ENCODE measurements around the gene JRKL.

The JRKL gene

GRCh38 chr11:96356848-96357247 lies 33.0 kb upstream of the JRKL start:
- in situ Hi-C loops (cut with MboI; ENCODE audit: low sequenced_read_pairs, unreplicated experiment) = no loop called here
- DNase-seq (ENCODE audit: low spot score) = no peak
- TF ChIP-seq, protein P1, sequence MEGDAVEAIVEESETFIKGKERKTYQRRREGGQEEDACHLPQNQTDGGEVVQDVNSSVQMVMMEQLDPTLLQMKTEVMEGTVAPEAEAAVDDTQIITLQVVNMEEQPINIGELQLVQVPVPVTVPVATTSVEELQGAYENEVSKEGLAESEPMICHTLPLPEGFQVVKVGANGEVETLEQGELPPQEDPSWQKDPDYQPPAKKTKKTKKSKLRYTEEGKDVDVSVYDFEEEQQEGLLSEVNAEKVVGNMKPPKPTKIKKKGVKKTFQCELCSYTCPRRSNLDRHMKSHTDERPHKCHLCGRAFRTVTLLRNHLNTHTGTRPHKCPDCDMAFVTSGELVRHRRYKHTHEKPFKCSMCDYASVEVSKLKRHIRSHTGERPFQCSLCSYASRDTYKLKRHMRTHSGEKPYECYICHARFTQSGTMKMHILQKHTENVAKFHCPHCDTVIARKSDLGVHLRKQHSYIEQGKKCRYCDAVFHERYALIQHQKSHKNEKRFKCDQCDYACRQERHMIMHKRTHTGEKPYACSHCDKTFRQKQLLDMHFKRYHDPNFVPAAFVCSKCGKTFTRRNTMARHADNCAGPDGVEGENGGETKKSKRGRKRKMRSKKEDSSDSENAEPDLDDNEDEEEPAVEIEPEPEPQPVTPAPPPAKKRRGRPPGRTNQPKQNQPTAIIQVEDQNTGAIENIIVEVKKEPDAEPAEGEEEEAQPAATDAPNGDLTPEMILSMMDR (IDR thresholded peaks at IDR 0.05; ENCODE audit: borderline replicate concordance, control extremely low read depth, extremely low read depth, insufficient read depth, missing control alignments) = no peak

DNA sequence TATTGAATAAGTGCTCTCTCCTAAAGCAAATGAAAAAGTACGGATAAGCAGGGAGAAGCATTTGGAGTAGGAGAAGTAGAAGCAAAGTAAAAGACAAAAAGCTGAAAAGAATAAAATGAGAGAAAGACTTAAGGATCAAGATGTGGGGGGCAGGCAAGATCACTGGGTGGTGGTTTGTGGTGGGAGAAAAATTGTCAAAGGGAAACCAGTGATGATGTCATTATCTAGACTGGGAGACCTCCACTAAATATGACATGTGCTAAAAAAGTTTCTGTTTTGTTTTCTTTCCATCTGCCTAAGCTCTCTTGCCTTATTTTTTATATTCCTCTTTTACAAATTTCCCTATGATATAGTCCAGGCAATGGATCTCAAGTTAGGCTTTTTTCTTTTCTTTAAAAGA lies 32.0 kb upstream of the JRKL start:
- TF ChIP-seq, protein P1 (IDR thresholded peaks at IDR 0.05; ENCODE audit: borderline replicate concordance, control extremely low read depth, extremely low read depth, insufficient read depth, missing control alignments) = no peak
- peak; percentile 31 for DNase-seq (ENCODE audit: low spot score)
- in situ Hi-C loops (cut with MboI; ENCODE audit: low sequenced_read_pairs, unreplicated experiment) = no loop called here

- TF ChIP-seq, protein P1 (IDR thresholded peaks at IDR 0.05; ENCODE audit: borderline replicate concordance, control extremely low read depth, extremely low read depth, insufficient read depth, missing control alignments) = no peak
- DNase-seq (ENCODE audit: low spot score) = no peak
- in situ Hi-C loops (cut with MboI; ENCODE audit: low sequenced_read_pairs, unreplicated experiment) = no loop called here
Observed at GRCh38 chr11:96358321-96358720, 31.5 kb upstream of the JRKL start.

DNA sequence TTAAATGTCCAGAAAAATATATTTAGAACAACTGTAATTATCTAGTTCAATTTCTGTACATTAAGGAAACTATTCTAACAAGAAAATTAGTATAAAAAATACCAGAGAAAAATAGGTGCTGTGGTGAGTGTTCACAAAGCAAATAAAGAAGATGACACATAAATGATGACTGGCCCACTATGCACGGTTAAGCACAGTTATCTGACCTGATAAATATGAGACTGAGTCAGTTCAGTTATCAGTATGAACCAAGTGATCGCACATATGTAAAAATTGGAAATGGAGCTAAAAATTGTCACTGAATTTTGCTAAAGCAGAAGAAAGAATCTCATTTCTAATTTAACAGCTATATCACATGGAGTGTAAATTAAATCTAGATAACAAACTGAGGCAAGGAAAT lies 28.0 kb upstream of the JRKL start:
- DNase-seq (ENCODE audit: low spot score) = no peak
- in situ Hi-C loops (cut with MboI; ENCODE audit: low sequenced_read_pairs, unreplicated experiment) = no loop called here
- TF ChIP-seq, protein P1 (IDR thresholded peaks at IDR 0.05; ENCODE audit: borderline replicate concordance, control extremely low read depth, extremely low read depth, insufficient read depth, missing control alignments) = no peak

- DNase-seq (ENCODE audit: low spot score) = no peak
- TF ChIP-seq, protein P1 (IDR thresholded peaks at IDR 0.05; ENCODE audit: borderline replicate concordance, control extremely low read depth, extremely low read depth, insufficient read depth, missing control alignments) = no peak
- in situ Hi-C loops (cut with MboI; ENCODE audit: low sequenced_read_pairs, unreplicated experiment) = no loop called here
Observed at GRCh38 chr11:96365493-96365892, 24.3 kb upstream of the JRKL start.

DNA sequence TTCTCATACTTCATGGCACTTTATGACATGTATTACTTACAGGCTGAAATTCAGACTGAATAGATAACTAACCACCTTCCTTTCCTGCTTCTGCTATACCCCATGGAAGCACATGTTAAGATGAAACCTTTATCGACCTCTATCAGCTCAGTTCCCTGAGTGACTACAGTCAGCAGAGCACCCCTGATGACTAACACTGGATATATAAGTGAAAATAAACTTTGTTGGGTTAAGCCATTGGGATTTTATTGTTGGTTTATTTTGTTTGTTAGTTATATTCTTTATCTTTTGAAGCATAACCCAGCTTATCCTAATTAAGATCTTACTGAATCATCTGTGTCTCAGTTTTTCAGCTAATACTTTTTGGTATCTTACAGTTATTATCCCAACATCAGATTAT lies 23.8 kb upstream of the JRKL start:
- TF ChIP-seq, protein P1 (IDR thresholded peaks at IDR 0.05; ENCODE audit: borderline replicate concordance, control extremely low read depth, extremely low read depth, insufficient read depth, missing control alignments) = no peak
- in situ Hi-C loops (cut with MboI; ENCODE audit: low sequenced_read_pairs, unreplicated experiment) = no loop called here
- no peak for DNase-seq (ENCODE audit: low spot score)

DNA sequence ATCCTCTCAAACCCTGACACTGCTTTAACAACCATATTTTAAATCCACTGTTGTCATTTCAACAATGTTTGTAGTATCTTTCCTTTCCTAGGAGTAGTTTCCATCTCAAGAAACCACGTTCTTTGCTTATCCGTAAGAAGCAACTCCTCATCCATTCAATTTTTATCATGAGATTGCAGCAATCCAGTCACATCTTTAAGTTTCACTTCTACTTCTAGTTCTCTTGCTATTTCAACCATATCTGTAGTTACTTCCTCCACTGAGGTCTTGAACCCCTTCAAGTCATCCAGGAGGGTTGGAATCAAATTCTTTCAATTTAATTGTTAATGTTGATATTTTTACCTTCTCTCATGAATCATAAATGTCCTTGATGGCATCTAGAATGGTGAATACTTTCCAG lies 22.5 kb upstream of the JRKL start:
- in situ Hi-C loops (cut with MboI; ENCODE audit: low sequenced_read_pairs, unreplicated experiment) = no loop called here
- TF ChIP-seq, protein P1 (IDR thresholded peaks at IDR 0.05; ENCODE audit: borderline replicate concordance, control extremely low read depth, extremely low read depth, insufficient read depth, missing control alignments) = no peak

More for the DNA sequence above, 22.5 kb upstream of the JRKL start:
- DNase-seq (ENCODE audit: low spot score) = no peak
